GM21576 (cell line): ENCODE measurements around the gene AP3S2.
"Not testable (repeated sequence)": the region's sequence is repeated elsewhere in the genome, so short reads cannot be mapped to it uniquely, and the experiment has no call there.

Source experiments
- ATAC-seq: cut with Tn5 transposase; IDR thresholded peaks from one replicate; pipeline ENCODE4 v1.9.1; 2021; ENCODE audit warnings: mild to moderate bottlenecking, moderate library complexity; ENCODE audit not compliant: unreplicated experiment

AP3S2 gene

DNA sequence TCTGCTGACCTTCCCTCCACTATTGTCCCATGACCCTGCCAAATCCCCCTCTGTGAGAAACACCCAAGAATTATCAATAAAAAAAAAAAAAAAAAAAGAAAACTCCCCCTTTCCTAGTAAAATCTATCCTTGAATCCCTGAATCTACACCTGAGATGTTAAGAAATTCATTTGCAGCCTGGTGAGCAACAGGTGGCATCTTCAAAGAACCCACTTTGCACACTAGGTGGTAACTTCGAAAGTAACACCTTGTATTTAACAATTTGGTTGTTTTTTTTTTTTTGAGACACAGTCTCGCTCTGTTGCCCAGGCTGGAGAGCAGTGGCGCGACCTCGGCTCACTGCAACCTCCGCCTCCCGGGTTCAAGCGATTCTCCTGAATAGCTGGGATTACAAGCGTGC is 24.3 kb downstream of the AP3S2 start:
- ATAC-seq: not testable (repeated sequence)

DNA sequence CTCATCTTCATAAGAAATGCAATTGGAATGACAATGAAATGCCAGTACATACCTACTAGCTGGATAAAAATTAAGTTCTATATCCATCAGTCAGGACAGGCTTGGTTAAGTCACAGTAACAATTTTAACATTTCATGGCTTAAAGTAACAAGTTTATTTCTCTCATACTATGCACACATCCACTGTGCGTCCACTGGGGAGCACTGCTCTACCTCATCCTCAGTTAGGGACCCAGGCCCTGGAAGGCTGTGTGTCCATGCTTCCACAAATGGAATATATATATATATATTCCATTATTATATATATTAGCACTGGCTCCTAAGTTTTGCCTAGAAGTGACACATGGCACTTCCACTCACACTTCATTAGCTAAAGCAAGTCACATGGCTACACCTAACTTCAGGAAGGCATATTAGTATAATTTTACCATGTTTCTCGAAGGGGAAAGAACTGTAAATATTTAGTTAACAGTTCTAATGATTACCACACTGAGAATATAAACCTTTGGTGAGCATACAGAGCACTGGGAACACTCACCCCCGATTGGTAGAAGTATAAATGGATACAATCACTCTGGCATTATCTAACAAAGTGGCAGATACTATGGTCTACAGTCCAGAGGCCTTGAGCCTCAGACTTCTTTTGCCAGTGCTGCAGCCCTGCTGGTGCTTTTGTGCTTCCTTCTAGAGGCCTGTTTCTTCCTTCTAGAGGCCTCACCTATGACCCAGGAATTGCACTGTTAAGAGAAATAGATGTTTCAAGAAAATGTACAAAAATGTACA is 28.6 kb downstream of the AP3S2 start:
- no peak for ATAC-seq

DNA sequence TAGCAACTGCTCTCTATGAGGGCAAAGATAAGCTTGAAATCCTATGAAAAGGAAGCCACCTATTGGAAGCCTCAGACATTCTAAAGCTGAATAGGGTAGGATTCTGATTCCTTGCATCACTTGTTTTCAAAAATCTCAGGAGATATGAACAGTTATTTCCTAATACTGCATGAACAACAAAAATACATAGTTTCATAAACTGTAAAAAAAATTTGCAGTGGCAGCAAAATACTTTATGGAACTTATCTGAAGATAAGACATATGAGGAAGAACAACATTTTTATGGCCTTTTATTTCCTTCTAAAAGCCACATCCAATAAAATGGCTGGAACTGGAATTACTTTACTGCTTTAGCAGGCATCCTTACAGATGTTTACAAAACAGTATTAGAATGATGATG is 29.9 kb downstream of the AP3S2 start:
- no peak for ATAC-seq

DNA sequence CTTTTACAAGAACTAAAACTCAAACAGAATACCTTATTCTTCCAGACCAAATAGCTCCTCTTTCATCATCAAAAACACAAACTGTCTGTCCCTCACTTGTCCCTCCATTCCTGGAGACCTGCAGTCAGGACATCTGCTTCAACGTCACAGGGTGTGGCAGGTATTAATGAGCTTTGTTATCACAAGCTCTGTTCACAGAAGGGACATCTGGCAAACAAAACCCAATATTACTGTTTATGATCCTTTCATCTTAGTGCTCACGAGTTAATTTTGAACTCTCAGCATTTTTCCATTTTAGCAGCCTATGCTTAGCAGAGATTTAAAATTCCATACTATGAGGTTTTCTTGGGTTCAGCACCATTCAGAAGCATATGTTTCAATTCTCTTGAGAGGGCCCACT is 32.9 kb downstream of the AP3S2 start:
- no peak for ATAC-seq

DNA sequence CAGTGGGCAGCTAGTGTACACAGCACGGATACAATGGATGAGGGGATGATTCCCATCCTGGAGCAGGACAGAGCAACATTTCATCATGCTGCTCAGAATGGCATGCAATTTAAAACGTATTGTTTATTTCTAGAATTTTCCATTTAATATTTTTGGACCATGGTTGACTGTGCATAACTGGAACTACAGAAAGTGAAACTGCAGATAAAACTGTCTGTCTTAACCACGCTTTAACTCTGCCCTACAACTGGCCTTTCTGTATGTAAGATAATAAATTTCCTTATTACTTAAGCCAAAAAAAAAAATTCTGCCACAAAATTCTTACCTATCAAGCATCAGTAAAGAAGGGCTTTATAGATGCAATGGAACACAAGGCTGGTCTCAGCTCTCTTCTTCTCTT is 33.4 kb downstream of the AP3S2 start:
- ATAC-seq: no peak

DNA sequence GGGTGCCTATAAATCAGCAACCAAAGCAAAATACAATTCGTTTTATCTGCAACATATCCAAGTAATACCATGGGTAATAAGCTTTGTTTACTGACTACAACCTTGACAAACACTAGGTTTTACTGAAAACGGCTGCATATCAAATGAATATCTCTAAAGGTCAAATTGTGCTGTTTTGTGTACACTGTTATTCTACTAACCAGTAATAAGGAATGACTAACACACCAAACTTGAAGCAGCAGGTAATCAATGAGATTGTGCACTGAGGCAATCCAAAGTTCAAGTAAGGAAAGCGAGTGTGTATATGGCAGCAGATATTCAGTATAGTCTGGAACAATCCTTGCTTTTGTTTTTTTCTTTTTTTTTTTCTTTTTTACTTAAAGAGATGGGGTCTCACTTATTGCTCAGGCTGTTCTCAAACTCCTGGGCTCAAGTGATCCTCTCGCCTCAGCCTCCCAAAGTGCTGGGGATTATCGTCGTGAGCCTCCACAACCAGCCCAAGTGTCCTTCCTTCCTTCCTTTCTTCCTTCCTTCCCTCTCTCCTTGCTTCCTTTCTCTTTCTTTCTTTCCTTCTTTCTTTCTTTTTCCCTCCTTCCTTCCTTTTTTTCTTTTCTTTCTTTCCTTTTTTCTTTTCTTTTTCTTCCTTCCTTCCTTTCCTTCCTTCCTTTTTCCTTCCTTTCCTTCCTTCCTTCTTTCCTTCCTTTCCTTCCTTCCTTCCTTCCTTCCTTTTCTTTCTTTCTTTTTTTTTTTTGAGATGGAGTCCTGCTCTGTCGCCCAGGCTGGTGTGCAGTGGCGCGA is 34.9 kb downstream of the AP3S2 start:
- ATAC-seq: no peak

DNA sequence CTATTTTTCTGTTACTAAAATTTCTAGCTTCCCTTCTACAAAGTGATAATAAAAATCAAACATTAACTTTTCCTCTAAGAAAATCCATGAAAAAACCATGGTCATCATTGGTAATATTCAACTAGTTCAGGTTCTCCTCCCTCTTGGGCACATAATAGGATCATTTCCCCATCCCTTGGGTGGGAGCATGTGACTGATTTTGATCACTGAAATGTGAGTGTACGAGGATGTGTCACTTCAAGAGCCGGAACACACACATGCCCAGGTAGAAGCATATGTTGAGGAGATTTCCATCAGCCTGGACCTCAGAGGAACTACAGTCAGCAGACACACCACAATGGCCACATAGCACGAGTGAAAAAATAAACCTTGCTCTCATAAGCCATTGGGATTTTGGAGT is 36.1 kb downstream of the AP3S2 start:
- no peak for ATAC-seq

DNA sequence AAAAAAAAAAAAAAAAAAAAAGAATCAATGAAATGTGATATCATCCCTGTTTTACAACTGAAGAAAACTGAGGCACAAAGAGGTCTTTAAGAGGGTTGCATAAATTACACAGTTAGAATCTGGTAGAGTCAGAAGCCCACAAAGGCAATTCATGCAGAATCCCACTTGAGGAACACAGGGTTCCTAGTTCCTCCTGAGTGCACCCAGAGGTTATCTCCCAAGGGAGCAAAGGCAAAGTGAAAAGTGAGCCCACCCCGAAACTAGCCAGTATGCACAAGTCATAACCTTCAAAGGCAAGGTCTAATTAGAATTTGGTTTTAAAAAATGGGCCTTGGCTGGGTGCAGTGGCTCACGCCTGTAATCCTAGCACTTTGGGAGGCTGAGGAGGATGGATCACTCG is 37.8 kb downstream of the AP3S2 start:
- no peak for ATAC-seq

DNA sequence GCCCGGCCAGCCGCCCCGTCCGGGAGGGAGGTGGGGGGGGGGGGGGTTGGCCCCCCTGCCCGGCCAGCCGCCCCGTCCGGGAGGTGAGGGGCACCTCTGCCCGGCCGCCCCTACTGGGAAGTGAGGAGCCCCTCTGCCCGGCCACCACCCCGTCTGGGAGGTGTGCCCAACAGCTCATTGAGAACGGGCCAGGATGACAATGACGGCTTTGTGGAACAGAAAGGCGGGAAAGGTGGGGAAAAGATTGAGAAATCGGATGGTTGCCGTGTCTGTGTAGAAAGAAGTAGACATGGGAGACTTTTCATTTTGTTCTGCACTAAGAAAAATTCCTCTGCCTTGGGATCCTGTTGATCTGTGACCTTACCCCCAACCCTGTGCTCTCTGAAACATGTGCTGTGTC is 38.9 kb downstream of the AP3S2 start:
- not testable (repeated sequence) for ATAC-seq

DNA sequence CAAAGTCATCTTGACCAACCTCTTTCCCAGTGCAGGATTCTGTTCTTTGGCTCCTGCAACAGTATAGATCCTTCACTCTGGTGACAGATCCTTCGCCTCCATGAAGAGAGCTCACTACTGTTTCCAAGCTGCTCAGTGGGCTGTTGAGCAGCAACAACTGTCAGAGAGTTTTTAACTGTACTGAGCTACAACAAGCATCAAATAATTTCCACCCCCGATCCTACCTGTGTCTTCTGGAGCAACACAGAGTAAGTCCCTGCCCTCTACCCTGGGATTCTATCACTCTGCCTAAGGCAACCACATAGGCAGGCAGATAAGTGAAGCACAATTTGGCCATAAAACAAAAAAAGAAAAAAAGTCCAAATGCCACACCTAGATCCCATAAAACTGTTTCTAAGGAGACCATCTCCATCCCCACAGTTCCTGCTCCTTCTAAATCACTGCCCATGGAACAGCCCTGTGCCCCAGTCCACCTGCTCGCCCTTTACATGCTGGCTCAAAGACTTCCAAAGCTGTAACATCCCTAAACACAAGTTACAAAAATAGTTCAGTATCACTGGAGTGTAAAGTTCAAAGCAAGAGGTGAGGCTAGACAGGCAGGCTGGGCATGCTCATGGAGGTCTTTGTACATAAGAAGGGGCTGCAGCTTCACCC is 41.3 kb downstream of the AP3S2 start:
- no peak for ATAC-seq

DNA sequence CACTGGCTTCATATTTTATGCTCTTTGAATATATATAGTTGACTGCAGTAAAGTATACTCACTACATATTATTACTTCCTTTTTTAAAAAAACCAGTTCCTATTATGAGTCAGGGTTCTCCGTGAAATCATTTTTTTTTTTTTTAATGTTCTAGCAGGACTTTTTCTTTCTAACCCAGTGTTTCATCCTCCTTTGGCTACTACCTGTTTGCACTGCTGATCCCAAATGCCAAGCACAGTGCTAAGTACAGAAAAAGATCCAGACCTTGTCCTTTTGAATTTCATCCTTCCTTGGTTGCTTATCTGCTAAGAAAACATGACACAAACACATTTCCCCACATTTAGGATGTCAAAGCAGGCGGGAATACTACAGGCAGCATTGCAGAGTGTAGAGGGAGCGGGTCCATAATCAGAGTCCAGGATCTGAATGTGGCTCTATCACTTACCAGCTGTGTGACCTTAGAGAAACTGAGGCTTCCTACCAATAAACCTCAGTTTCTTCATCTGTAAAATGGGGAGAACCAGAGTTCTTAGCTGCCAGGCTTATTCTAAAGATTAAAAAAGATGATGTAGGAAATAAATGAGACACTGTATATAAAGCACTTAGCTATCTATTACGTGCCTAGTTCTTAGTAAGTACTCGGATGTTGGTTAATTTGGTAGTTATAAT is 42.0 kb downstream of the AP3S2 start:
- peak; percentile 67 for ATAC-seq

DNA sequence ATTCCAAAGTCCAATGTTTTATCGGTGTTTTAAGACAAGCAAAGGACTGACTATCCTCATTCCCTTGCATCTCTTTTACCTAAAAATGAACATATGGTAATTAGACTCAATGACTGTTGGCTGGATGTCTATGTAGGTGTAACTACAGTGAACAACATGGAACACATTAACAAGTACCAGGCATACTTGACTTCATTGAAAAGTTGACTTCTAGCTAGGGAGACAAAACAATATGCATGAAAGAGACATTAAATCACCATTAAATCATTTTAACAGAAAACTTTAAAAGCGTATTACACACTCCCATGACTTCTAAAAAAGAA is 44.9 kb downstream of the AP3S2 start:
- ATAC-seq: no peak

DNA sequence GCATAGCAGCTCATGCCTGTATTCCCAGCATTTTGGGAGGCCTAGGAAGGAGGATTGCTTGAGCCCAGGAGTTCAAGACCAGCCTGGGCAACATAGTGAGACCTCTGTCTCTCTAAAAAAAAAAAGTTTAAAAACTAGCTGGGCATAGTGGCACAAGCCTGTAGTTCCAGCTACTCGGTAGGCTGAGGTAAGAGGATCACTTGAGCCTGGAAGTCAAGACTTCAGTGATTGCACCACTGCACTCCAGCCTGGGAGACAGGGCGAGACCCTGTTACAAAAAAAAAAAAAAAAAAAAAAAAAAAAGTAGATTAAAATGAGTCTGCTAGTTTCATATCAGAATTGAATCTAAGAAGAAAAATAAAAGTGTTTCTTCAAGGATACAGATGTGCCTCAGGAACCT is 46.7 kb downstream of the AP3S2 start:
- ATAC-seq: no peak

DNA sequence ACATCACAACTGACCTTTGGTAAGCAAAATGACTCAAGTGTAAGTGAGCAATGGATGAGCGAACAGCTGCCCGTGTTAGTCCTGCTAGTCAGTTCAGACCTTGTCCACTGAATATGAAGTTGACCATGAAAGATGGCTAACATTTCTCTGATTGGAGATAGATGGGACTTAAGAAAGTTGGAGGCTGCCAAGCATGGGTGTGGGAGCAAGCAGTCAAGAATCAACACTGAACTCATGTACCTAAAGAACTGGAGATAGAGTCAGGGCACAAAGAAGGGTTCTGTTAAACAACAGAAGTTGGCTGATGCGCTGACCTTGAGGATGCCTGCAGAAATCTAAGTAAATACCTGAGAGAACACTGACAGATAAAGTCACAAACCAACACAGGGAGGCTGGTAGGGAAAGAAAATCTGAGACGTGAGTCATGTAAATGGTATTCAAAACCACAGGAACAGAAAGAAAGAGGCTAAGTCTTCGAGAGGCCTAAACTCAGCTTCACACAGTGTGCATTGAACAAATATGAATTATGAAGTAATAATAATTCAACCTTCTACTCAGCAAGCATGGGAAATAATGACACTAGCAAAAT is 48.4 kb downstream of the AP3S2 start:
- no peak for ATAC-seq

DNA sequence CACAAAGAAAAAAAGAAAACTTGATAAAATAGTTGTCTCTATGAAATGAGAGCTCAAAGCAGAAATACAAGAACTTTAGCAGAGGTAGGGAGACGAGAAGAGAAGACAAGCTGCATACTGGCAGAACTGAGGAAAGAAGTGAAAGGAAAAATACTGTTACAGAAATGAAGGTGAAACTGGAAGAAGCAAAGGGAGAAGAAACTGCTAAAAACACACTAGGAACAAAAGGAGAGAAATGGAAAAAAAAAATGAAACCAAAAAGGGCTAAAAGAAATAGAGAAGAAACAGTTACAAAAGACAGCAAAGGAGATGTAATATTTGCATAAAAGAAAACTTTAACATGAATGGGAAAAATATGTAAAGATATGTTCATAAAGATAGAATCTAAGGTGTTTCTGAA is 51.8 kb downstream of the AP3S2 start:
- no peak for ATAC-seq

DNA sequence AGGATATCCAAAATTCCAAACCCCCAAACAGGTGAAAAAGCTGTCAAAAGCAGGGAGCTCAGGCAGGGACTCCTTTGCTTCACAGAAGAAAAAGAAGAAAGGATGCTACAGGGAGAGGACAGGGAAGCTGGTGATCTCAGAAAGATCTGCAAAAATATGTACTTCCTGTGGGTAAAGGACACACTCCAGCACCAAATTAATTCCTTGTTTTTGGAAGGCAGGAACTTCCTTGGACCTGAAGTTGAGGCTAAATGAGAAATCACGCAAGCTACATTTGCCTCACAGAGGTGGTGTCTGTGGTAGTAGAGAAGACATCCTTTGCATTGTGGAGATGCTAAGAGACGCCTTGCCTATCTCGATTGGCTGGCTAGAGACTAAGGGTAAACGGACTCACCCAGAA is 52.5 kb downstream of the AP3S2 start:
- ATAC-seq: no peak

DNA sequence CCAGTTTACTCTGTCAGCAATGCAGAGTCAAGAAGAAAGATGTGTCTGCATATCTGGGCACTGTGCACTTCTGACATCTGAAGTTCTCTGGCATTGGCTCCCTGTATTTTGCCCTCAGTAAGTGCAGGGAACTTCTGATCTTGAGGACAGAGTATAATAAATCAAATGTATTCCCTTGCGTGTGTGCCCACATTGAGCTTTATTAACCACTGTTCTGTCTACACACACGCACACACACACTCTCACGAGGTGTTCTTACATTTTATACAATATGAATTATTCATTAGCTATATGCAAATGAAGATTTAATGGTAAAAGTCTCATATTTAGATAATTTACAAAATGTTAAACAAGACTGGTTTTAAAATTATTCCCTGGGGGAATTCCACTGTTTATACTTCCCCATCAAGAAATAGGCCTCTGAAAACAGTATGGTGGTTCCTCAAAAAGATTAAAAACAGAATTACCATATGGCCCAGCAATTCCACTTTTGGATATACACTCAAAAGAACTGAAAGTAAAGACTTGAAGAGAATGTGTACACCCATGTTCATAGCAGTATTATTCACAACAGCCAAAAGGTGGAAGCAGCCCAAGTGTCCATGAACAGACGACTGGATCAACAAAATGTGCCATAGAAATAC is 54.5 kb downstream of the AP3S2 start:
- no peak for ATAC-seq

DNA sequence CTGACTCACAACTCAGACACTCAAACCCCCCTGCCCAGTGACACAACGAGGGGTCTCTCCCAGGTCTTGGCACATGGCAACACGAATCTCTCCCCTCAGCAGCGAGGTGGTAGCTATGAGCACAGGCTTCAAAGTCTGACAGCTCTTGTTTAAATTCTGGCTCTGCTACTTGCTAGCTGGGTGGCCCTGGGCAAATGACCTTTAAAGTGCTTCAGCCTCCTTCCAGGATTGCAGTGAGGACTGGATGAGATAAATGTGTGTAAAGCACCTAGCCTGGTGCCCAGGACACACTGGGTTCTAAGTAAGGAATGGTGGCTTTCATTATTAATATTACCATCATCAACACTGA is 56.0 kb downstream of the AP3S2 start:
- no peak for ATAC-seq

DNA sequence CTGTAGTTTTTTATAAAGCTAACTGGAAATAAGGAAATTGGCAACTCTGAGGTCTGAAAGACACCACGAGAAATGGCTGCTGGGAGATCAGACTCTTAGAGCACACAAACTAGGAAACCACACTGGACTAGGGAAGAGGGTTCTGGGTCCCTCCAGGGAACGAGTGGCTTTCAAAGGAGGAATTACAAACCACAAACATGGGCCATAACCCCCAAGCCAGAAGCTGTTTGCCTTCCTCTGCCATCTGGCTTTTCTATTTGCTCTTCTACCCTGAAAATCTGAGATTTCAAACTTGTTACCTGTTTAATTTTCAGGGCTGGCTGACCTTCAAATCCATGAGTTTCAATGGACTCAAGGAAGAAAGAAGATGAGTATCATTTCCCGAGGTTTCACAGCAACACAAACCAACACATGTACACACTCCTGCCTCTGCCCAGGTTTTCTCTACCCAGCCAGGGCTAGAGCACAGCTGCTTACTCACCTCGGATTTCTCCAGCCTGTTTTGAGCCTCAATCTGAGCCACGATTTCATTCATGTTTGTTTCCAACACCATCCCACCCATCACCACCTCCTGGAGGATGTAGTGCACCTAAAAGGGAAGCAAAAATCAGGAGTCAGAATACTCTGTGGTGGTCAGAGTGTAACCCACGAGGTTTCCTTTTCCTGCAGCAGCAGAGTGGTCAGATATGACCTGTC is 56.5 kb downstream of the AP3S2 start:
- ATAC-seq: no peak
